HG03064 (cell line): Measurements from ENCODE around the gene DNAJC3.

Experiments used
- ATAC-seq: cut with Tn5 transposase; IDR thresholded peaks from one replicate; pipeline ENCODE4 v1.9.1; 2021; ENCODE audit warnings: low read depth; ENCODE audit not compliant: unreplicated experiment

The DNAJC3 gene

DNA sequence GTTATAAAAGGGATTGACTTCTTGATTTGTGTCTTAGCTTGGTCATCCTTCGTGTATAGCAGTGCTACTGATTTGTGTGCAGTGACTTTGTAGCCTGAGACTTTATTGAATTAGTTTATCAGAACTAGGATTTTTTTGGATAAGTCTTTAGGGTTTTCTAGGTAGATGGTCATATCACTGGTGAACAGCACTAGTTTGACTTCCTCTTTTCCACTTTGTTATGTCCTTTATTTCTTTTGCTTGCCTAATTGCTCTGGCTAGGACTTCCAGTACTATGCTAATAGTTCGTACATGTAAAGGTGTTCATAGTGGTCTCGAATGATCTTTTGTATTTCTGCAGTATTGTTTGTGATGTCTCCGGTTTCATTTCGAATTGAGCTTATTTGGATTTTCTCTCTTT is 145.4 kb downstream of the DNAJC3 start:
- ATAC-seq: no peak

DNA sequence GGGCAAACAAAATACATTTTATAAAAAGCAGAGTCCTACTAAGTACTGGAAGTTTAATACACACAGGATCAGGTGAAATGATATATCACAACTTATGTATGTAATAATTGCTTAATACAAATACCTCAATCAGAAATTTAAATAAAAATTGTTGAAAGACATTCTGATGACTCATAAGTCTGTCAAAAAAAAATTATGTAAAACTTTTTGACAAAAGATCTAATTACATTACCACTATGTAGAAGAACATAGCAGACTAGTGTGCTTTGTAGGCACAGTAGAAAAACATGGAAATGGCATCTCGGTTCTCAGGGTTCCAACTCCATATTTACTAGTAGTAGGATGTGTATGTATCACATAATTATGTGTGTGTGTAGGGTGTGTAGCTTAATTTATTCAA is 156.2 kb downstream of the DNAJC3 start:
- ATAC-seq: no peak

DNA sequence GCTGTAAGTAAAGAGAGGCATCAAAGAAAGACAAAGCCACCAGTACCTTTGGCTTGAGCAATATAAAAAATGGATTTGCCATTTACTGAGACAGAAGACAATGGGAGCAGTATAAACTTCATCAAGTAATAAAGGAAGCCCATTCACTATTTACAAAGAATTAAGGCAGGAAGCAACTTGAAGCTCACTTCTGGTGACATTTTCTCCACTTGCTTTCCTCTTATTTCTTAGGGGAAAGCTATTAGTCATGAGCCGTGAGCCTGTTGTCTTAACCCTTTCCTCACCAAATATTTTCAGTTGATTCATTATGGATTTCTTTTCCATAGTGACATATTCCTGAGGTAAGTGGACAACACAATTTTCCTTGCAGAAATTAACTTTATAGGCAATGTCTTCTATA is 156.8 kb downstream of the DNAJC3 start:
- no peak for ATAC-seq

DNA sequence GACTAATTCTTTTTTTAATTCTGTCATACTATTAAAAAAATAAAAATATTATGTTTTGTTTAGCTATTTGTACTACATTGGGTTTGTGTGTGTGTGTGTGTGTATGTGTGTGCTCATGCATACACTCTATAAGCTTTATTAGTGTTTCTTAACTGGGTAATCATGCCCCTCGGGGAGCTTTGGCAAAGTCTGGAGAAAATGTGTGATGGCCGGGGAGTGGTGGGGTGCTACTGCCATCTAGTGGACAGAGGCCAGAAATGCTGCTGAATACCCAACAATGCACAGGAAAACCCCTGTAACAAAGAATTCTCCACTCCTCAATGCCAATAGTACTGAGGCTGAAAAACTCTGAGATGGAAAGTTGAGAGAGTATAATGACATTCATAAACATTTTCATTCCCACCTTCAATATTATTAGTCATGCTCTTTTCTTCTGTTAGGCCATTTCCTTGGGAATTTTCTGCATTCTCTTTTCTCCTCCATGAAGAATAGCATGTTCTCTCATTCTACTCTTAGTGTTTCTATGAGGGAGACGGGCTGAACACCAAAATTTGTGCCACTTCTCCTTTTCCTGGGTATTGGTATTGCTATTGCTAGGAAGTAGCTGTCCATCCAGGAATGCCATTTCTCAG is 157.3 kb downstream of the DNAJC3 start:
- peak; percentile 95 for ATAC-seq

DNA sequence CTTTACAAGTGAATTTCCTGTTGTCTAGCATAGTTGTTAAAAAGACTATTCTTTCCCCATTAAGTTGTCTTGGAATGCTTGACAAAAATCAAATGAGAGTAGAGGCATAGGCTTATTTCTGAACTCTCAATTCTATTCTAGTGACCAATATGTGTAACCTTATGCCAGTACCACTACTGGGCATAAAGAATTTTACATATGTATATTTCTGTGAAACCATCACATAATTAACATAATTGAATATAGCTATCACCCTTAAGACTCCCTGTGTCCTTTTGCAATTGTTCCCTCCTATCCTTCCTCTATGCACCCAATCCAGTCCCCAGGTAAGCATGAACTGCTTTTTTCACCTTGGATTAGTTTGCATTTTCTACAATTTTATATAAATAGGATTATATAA is 165.0 kb downstream of the DNAJC3 start:
- no peak for ATAC-seq

DNA sequence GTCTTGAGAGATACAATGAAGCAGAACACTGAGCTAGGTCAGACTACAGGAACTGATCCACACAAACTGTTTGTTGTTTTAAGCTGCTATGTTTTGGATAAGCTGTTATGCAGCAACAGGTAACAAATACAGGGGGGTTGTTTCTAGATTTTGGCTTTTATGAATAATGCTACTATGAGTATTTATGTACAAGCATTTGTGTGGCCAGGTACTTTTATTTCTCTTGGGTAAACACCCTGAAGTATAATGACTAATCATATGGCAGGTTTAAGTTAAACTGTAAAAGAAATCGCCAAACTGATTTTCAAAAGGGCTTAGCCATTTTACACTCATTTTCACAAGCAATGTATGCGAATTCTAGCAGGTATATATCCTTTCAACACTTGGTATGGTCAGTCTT is 166.0 kb downstream of the DNAJC3 start:
- no peak for ATAC-seq
